H1 (cell line): ENCODE data around the gene IMPDH1. TPM values are rescaled to one million over a fixed set of nuclear protein-coding genes. Genes with fewer than 3 reads are reported as not detected.
A peak's percentile ranks its signal among the peaks of the same experiment; 100 is the strongest.

ENCODE experiments used
- BACH1 ChIP-seq: IDR thresholded peaks from 2 replicates; pipeline ENCODE4 v1.6.1; 2012; ENCODE audit warnings: low read length, improper control_type of control experiment
- BRCA1 ChIP-seq: IDR thresholded peaks from 2 replicates; pipeline ENCODE4 v1.6.1; 2012; ENCODE audit warnings: low read depth, low read length, improper control_type of control experiment
- CEBPB ChIP-seq: IDR thresholded peaks from 2 replicates; pipeline ENCODE4 v1.6.1; 2012; ENCODE audit warnings: low read depth, low read length
- EP300 ChIP-seq, 2 experiments: IDR thresholded peaks; 1 replicate in 1 of 2; 2 replicates in 1 of 2; pipeline ENCODE4 v1.6.1; 2011 to 2012; ENCODE audit warnings: low read depth in 2 of 2, low read length in 2 of 2, mild to moderate bottlenecking in 2 of 2, borderline replicate concordance in 1 of 2, inconsistent platforms in 1 of 2, moderate library complexity in 1 of 2
- FOSL1 ChIP-seq: IDR thresholded peaks from 2 replicates; pipeline ENCODE4 v1.6.1; 2011; ENCODE audit warnings: mild to moderate bottlenecking, low read depth, low read length, moderate library complexity; ENCODE audit not compliant: insufficient read depth
- MAFK ChIP-seq: IDR thresholded peaks from 2 replicates; pipeline ENCODE4 v1.6.1; 2012; ENCODE audit warnings: low read depth, mild to moderate bottlenecking, improper control_type of control experiment, low read length
- POLR2A ChIP-seq, 2 experiments: IDR thresholded peaks; 1 replicate in 1 of 2; 2 replicates in 1 of 2; pipeline ENCODE4 v1.6.1; 2011; ENCODE audit warnings: low read depth in 2 of 2, low read length in 2 of 2, mild to moderate bottlenecking in 2 of 2; ENCODE audit errors: control extremely low read depth in 1 of 2
- RAD21 ChIP-seq, 2 experiments: IDR thresholded peaks in 1 of 2; conservative IDR thresholded peaks in 1 of 2; 2 replicates each; pipeline ENCODE4 v1.6.1; 2011; ENCODE audit warnings: low read depth in 2 of 2, low read length in 2 of 2, improper control_type of control experiment in 1 of 2, inconsistent platforms in 1 of 2, mild to moderate bottlenecking in 1 of 2, moderate library complexity in 1 of 2
- RXRA ChIP-seq: IDR thresholded peaks from 2 replicates; pipeline ENCODE4 v1.6.1; 2011; ENCODE audit warnings: low read depth, mild to moderate bottlenecking, low read length, moderate library complexity; ENCODE audit not compliant: insufficient read depth
- SAP30 ChIP-seq: fragments of 300-600 bp; sonication (generic); IDR thresholded peaks from 2 replicates; pipeline ENCODE4 v1.7.1; 2012; ENCODE audit warnings: low read length, moderate library complexity, mild to moderate bottlenecking, inconsistent platforms; ENCODE audit not compliant: insufficient read depth, insufficient replicate concordance
- SIX5 ChIP-seq: IDR thresholded peaks from 2 replicates; pipeline ENCODE4 v1.6.1; 2011; ENCODE audit warnings: mild to moderate bottlenecking, low read depth, low read length
- SP1 ChIP-seq: IDR thresholded peaks from 2 replicates; pipeline ENCODE4 v1.6.1; 2011; ENCODE audit warnings: low read depth, low read length
- TEAD4 ChIP-seq: IDR thresholded peaks from 2 replicates; pipeline ENCODE4 v1.6.1; 2012; ENCODE audit warnings: low read depth, low read length, inconsistent platforms, mixed read lengths
- polyA plus RNA-seq, 7 experiments: library from polyadenylated mRNA; depleted of rRNA in 3 of 7; stranded (reverse) in 5 of 7; unstranded in 2 of 7; fragments of >200 nt in 5 of 7; fragments of 200-250 nt in 2 of 7; gene quantifications; 1 replicate in 5 of 7; 2 replicates in 1 of 7; 4 replicates in 1 of 7; pipeline versions ENCODE4 v1.2.1 to v1.2.3, GENCODE V29; 2011 to 2013; ENCODE audit warnings: missing spikeins in 2 of 7, mixed read lengths in 2 of 7
- total RNA-seq: library from RNA; stranded (reverse); fragmentation: NEBNext Ultra II Directional; extraction: Animal tissue kit (Norgen Biotek cat#: 25700); gene quantifications from 2 replicates; pipeline ENCODE4 v1.2.1, GENCODE V29; 2021
- TF ChIP-seq, protein P1 (sequence below): IDR thresholded peaks from 2 replicates; pipeline ENCODE4 v1.6.1; 2012; ENCODE audit warnings: low read length, inconsistent platforms
- TF ChIP-seq, protein P2 (sequence below), 3 experiments: IDR thresholded peaks; 1 replicate in 2 of 3; 2 replicates in 1 of 3; pipeline versions ENCODE4 v1.5.1 to v1.6.1; 2011; ENCODE audit warnings: low read length in 3 of 3, mild to moderate bottlenecking in 3 of 3, inconsistent platforms in 2 of 3, low read depth in 1 of 3, moderate library complexity in 1 of 3; ENCODE audit not compliant: insufficient read depth in 1 of 3; ENCODE audit errors: control extremely low read depth in 1 of 3
- TF ChIP-seq, protein P3 (sequence below): IDR thresholded peaks from 2 replicates; pipeline ENCODE4 v1.6.1; 2011; ENCODE audit warnings: low read length, improper control_type of control experiment

Gene IMPDH1
- total and polyA plus RNA-seq, 2 of the 8 experiments (the other 6 are each of a cell fraction or from before 2014, with no cell fraction given): 45.8 TPM

DNA sequence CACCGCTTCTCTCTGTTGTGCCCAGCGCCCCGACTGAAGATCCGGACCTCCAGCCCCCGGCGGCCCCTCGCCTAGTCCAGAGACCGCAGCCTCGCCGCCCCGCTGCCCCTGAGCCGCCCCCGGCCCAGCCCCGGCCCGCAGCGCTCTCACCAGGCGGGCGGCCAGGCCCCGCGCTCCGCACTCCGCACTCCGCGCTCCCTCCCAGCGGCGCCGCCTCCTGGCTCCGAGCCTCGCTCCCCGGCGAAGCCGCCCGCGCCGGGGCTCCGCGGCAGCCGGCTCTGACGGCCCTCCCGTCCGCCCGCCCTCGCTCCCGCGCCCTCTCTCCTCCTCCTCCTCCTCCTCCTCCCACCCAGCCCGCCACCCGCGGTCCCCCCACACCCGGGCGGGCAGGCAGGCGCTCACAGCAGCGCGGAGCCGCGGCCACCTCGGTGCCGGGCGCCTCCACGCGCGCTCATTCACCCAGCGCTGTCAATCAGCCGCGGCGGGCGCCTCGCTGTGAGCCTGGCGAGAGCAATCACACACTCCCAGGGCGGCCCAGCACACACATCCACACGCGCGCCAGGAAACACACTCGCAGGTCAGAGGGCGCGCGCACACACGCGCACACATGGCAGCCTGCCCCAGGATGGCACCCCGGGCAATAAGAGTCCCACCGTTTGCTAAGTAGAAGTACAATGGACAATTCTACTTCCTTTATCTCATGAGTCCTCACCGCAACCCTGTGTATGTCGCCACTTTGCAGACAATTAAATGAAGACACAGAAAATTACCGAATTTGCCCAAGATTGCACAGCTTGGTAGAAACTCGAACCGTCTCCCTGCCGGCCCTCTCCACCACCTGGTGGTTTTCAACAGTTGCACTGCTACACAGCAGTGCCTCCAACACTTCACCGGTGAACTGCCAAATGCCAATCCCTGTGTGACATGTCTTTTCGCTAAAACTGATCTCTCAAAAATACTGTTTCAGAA is 48.1 kb downstream of the IMPDH1 start, which contains the start of gene PRRT4 (continued):
- TF ChIP-seq BRCA1 (no peak), MAFK (no peak), CEBPB (no peak), SIX5 (no peak), SP1 (no peak), RAD21 (IDR thresholded peaks at IDR 0.05 in 1 of 2, conservative IDR thresholded peaks at IDR 0.05 in 1 of 2; ENCODE audit: low read depth in 2 of 2, low read length in 2 of 2) (peak in 1 of 2 experiments; percentile 24; a peak in 1 of 4 replicates), FOSL1 (no peak), POLR2A (IDR thresholded peaks at IDR 0.05; ENCODE audit: control extremely low read depth in 1 of 2, low read depth in 2 of 2, low read length in 2 of 2) (no peak), SAP30 (no peak), RXRA (no peak), TEAD4 (no peak), BACH1 (no peak), EP300 (IDR thresholded peaks at IDR 0.05; ENCODE audit: borderline replicate concordance in 1 of 2, low read depth in 2 of 2, low read length in 2 of 2) (no peak)
- TF ChIP-seq, protein P1, sequence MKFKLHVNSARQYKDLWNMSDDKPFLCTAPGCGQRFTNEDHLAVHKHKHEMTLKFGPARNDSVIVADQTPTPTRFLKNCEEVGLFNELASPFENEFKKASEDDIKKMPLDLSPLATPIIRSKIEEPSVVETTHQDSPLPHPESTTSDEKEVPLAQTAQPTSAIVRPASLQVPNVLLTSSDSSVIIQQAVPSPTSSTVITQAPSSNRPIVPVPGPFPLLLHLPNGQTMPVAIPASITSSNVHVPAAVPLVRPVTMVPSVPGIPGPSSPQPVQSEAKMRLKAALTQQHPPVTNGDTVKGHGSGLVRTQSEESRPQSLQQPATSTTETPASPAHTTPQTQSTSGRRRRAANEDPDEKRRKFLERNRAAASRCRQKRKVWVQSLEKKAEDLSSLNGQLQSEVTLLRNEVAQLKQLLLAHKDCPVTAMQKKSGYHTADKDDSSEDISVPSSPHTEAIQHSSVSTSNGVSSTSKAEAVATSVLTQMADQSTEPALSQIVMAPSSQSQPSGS: no peak
- TF ChIP-seq, protein P2, sequence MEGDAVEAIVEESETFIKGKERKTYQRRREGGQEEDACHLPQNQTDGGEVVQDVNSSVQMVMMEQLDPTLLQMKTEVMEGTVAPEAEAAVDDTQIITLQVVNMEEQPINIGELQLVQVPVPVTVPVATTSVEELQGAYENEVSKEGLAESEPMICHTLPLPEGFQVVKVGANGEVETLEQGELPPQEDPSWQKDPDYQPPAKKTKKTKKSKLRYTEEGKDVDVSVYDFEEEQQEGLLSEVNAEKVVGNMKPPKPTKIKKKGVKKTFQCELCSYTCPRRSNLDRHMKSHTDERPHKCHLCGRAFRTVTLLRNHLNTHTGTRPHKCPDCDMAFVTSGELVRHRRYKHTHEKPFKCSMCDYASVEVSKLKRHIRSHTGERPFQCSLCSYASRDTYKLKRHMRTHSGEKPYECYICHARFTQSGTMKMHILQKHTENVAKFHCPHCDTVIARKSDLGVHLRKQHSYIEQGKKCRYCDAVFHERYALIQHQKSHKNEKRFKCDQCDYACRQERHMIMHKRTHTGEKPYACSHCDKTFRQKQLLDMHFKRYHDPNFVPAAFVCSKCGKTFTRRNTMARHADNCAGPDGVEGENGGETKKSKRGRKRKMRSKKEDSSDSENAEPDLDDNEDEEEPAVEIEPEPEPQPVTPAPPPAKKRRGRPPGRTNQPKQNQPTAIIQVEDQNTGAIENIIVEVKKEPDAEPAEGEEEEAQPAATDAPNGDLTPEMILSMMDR (IDR thresholded peaks at IDR 0.05; ENCODE audit: control extremely low read depth in 1 of 3, insufficient read depth in 1 of 3, low read depth in 1 of 3, low read length in 3 of 3): peak; percentile 14 to 25 (median 19); a peak in 3 of 4 replicates
- TF ChIP-seq, protein P3, sequence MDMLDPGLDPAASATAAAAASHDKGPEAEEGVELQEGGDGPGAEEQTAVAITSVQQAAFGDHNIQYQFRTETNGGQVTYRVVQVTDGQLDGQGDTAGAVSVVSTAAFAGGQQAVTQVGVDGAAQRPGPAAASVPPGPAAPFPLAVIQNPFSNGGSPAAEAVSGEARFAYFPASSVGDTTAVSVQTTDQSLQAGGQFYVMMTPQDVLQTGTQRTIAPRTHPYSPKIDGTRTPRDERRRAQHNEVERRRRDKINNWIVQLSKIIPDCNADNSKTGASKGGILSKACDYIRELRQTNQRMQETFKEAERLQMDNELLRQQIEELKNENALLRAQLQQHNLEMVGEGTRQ: no peak
